OCI-LY1 (cell line): ENCODE data around the gene RAB7A.

Experiments used
- H2AFZ ChIP-seq: fragments of 200-600 bp; sonication (generic), shearing (Covaris generic); 2 replicates; pipeline ENCODE4 v1.6.0; 2014; ENCODE audit warnings: antibody characterized with exemption, mild to moderate bottlenecking, low read length
- H3F3A ChIP-seq: fragments of 200-600 bp; sonication (generic), shearing (Covaris generic); 2 replicates; pipeline ENCODE4 v1.6.0; 2014; ENCODE audit warnings: mild to moderate bottlenecking, antibody characterized with exemption, low read length, moderate library complexity; ENCODE audit not compliant: insufficient read depth
- H3K27ac ChIP-seq: fragments of 200-600 bp; sonication (generic); 2 replicates; pipeline ENCODE4 v1.5.1; 2014; ENCODE audit warnings: low read length, mixed run types, mild to moderate bottlenecking, low read depth; ENCODE audit not compliant: poor library complexity, severe bottlenecking
- H3K27me3 ChIP-seq: fragments of 200-600 bp; sonication (generic); 2 replicates; pipeline ENCODE4 v1.6.0; 2014; ENCODE audit warnings: antibody characterized with exemption, mild to moderate bottlenecking, low read length, moderate library complexity; ENCODE audit not compliant: insufficient read depth
- H3K36me3 ChIP-seq: fragments of 200-600 bp; sonication (generic); 2 replicates; pipeline ENCODE4 v1.6.1; 2014; ENCODE audit warnings: mild to moderate bottlenecking, antibody characterized with exemption, low read length, moderate library complexity, mixed read lengths; ENCODE audit not compliant: insufficient read depth
- H3K4me1 ChIP-seq: fragments of 200-600 bp; sonication (generic); 2 replicates; pipeline ENCODE4 v1.5.1; 2014; ENCODE audit warnings: mild to moderate bottlenecking, low read length, moderate library complexity; ENCODE audit not compliant: insufficient read depth, severe bottlenecking
- H3K4me2 ChIP-seq: fragments of 200-600 bp; sonication (generic), shearing (Covaris generic); 2 replicates; pipeline ENCODE4 v1.6.1; 2014; ENCODE audit warnings: low read length
- H3K4me3 ChIP-seq: fragments of 200-600 bp; sonication (generic); 2 replicates; pipeline ENCODE4 v1.5.1; 2014; ENCODE audit warnings: low read length, low read depth, mild to moderate bottlenecking, mixed read lengths; ENCODE audit not compliant: poor library complexity, severe bottlenecking
- H3K79me2 ChIP-seq: fragments of 200-600 bp; shearing (Covaris generic); 2 replicates; pipeline ENCODE4 v1.6.1; 2016; ENCODE audit warnings: mixed run types, low read length, mixed read lengths; ENCODE audit not compliant: insufficient read depth
- H3K9ac ChIP-seq: fragments of 200-600 bp; sonication (generic), shearing (Covaris generic); 2 replicates; pipeline ENCODE4 v1.6.1; 2014; ENCODE audit warnings: mild to moderate bottlenecking, low read length, mixed read lengths
- H3K9me2 ChIP-seq: fragments of 200-600 bp; sonication (generic), shearing (Covaris generic); 2 replicates; pipeline ENCODE4 v1.6.1; 2014; ENCODE audit warnings: low read depth, mild to moderate bottlenecking, low read length, mixed read lengths
- H3K9me3 ChIP-seq: fragments of 200-600 bp; shearing (Covaris generic); 2 replicates; pipeline ENCODE4 v1.6.1; 2014; ENCODE audit warnings: low read length, mixed read lengths
- H4K20me1 ChIP-seq: fragments of 200-600 bp; sonication (generic), shearing (Covaris generic); 2 replicates; pipeline ENCODE4 v1.6.0; 2016; ENCODE audit warnings: mild to moderate bottlenecking, low read length; ENCODE audit not compliant: insufficient read depth
- EZH2 ChIP-seq: fragments of 200-600 bp; sonication (generic), shearing (Covaris generic); IDR thresholded peaks from 2 replicates; pipeline ENCODE4 v1.8.0; 2017; ENCODE audit warnings: borderline replicate concordance, mixed run types, mild to moderate bottlenecking, antibody characterized with exemption, low read length, moderate library complexity, mixed read lengths
- TF ChIP-seq, protein P1 (sequence below): fragments of 200-600 bp; sonication (generic), shearing (Covaris generic); IDR thresholded peaks from 2 replicates; pipeline ENCODE4 v1.5.1; 2017; ENCODE audit warnings: mild to moderate bottlenecking, antibody characterized with exemption, low read length, moderate library complexity, mixed read lengths

RAB7A gene

DNA sequence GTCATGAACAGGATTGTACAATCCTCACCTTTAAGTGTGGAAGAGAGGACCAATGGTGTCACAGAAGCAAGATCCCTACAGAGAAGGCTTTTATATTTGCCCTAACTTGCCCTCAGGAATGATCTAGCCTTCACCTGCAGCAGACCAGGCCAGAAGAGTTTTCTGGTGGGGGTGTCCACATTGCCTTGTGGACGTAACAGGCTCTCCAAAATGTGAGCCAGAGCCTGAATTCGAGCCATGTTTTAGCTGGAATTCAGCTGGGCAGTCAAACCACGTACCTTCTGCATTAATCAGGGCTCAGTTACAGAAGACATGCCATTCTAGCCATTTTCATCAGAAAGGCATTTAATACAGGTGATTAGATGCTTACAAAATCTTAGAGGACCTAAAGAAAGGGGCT is 23.6 kb upstream of the RAB7A start:
- TF ChIP-seq, protein P1, sequence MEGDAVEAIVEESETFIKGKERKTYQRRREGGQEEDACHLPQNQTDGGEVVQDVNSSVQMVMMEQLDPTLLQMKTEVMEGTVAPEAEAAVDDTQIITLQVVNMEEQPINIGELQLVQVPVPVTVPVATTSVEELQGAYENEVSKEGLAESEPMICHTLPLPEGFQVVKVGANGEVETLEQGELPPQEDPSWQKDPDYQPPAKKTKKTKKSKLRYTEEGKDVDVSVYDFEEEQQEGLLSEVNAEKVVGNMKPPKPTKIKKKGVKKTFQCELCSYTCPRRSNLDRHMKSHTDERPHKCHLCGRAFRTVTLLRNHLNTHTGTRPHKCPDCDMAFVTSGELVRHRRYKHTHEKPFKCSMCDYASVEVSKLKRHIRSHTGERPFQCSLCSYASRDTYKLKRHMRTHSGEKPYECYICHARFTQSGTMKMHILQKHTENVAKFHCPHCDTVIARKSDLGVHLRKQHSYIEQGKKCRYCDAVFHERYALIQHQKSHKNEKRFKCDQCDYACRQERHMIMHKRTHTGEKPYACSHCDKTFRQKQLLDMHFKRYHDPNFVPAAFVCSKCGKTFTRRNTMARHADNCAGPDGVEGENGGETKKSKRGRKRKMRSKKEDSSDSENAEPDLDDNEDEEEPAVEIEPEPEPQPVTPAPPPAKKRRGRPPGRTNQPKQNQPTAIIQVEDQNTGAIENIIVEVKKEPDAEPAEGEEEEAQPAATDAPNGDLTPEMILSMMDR, result no peak
- TF ChIP-seq EZH2, result no peak
- H3K9ac ChIP-seq, result no peak overlapping the region
- no peaks in the 10 kb centered on the region for H3F3A ChIP-seq
- H3K79me2 ChIP-seq, result no peaks in the 10 kb centered on the region
- no peaks in the 10 kb centered on the region for H3K9me2 ChIP-seq
- H3K4me1 ChIP-seq, result no peaks in the 10 kb centered on the region
- H4K20me1 ChIP-seq, result no peaks in the 10 kb centered on the region
- H3K27me3 ChIP-seq, result no peaks in the 10 kb centered on the region
- H3K4me3 ChIP-seq, result no peak overlapping the region
- H3K9me3 ChIP-seq, result no peaks in the 10 kb centered on the region
- H3K4me2 ChIP-seq, result no peak overlapping the region
- H3K36me3 ChIP-seq, result no peaks in the 10 kb centered on the region
- H2AFZ ChIP-seq, result no peak overlapping the region
- no peak overlapping the region for H3K27ac ChIP-seq

DNA sequence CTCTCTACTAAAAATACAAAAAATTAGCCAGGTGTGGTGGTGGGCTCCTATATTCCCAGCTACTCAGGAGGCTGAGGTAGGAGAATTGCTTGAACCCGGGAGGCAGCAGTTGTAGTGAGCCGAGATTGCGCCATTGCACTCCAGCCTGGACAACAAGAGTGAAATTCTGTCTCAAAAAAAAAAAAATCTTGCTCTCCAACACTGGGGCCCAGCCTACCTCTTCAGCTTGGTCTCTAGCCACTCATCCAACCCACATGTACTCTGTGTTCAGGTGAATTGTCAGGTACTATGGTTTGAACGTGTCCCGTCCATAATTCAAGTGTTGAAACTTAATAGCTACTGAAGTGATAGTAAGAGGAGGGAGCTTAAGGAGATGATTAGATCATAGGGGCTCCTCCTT is 22.4 kb upstream of the RAB7A start:
- no peaks in the 10 kb centered on the region for H3K79me2 ChIP-seq
- H3K9me3 ChIP-seq, result no peaks in the 10 kb centered on the region
- no peak overlapping the region for H3K4me3 ChIP-seq
- no peaks in the 10 kb centered on the region for H3K27me3 ChIP-seq
- no peak overlapping the region for H3K9ac ChIP-seq
- no peak overlapping the region for H3K4me2 ChIP-seq
- no peaks in the 10 kb centered on the region for H3K36me3 ChIP-seq
- H3K9me2 ChIP-seq, result no peaks in the 10 kb centered on the region
- H3K4me1 ChIP-seq, result no peaks in the 10 kb centered on the region
- no peaks in the 10 kb centered on the region for H4K20me1 ChIP-seq
- TF ChIP-seq EZH2, result no peak
- TF ChIP-seq, protein P1, result no peak
- H3K27ac ChIP-seq, result no peak overlapping the region
- no peak overlapping the region for H2AFZ ChIP-seq
- H3F3A ChIP-seq, result no peaks in the 10 kb centered on the region

DNA sequence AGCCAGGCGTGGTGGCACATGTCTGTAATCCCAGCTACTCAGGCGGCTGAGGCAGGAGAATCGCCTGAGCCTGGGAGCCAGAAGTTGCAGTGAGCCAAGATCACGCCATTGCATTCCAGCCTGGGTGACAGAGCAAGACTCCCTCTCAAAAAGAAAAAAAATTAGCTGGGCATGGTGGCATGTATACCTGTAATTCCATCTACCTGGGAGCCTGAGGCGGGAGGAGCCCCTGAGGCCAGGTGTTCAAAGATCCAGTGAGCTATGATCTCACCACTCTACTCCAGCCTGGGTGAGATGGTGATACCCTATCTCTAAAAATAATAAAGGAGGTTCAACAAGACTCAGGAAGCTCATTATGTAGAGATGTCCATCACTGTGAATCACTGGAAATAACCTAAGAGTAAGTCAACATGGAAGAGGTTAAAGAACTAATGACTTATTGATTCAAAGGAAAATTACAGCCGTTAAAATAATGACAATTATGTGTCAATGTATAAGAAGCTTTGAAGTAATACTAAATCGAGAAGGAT is 19.8 kb upstream of the RAB7A start:
- Histone ChIP-seq H2AFZ (no peak overlapping the region), H3K27me3 (no peaks in the 10 kb centered on the region), H3K9me2 (no peaks in the 10 kb centered on the region), H3F3A (no peaks in the 10 kb centered on the region), H3K4me1 (no peaks in the 10 kb centered on the region), H4K20me1 (no peaks in the 10 kb centered on the region), H3K79me2 (no peaks in the 10 kb centered on the region), H3K36me3 (no peaks in the 10 kb centered on the region), H3K9ac (no peak overlapping the region), H3K4me3 (no peak overlapping the region), H3K4me2 (no peak overlapping the region), H3K9me3 (no peaks in the 10 kb centered on the region), H3K27ac (no peak overlapping the region)
- TF ChIP-seq EZH2, result no peak
- TF ChIP-seq, protein P1, result no peak
